K562 (cell line): ENCODE measurements around the gene HDAC1. TPM values are rescaled to one million over a fixed set of nuclear protein-coding genes. Genes with fewer than 3 reads are reported as not detected.
A peak's percentile ranks its signal among the peaks of the same experiment; 100 is the strongest.

Experiments
- ATAC-seq: fragments of 200-7000 bp; cut with Tn5 transposase; 3 replicates; pipeline ENCODE4 v1.9.1; 2020; ENCODE audit warnings: moderate library complexity
- BruUV-seq: library from RNA; stranded (reverse); fragments of 400-500 nt; replicated peaks from 2 replicates; lab custom pipeline; 2021; lab: Mats Ljungman, UMichigan
- CTCF ChIA-PET: fragments of 300-600 bp; formaldehyde crosslinking; extraction: SDS; loops from one replicate; lab custom pipeline; 2021; ENCODE audit warnings: low intra/inter-chr PET ratio; lab: Yijun Ruan, JAX
- POLR2A ChIA-PET: fragments of 300-600, 350-650 bp; sonication (Branson Sonifier 250); formaldehyde crosslinking; extraction: SDS; loops from one replicate; lab custom pipeline; 2021; ENCODE audit warnings: antibody characterized with exemption, inconsistent platforms; lab: Yijun Ruan, JAX
- DNase-seq, 4 experiments: peaks; one replicate each; pipeline versions ENCODE4 v3.0.0 to v3.0.0-alpha.2; 2011 to 2018; ENCODE audit warnings: low spot score in 3 of 4, mixed read lengths in 3 of 4; ENCODE audit errors: extremely low read depth in 1 of 4
- FAIRE-seq: peaks from 2 replicates; lab custom pipeline; 2011; peaks lifted over from hg19 to GRCh38; lab: Jason Lieb, UNC
- H2AFZ ChIP-seq: 2 replicates; pipeline ENCODE4 v1.6.0; 2011; ENCODE audit warnings: low read depth, low read length, control low read depth, inconsistent platforms
- H3K27ac ChIP-seq: fragments of 200-600 bp; 3 replicates; pipeline ENCODE4 v1.8.0; 2011; ENCODE audit warnings: low read depth, mild to moderate bottlenecking, control low read depth, inconsistent platforms, low read length, moderate library complexity, mixed read lengths; ENCODE audit errors: extremely low read depth
- H3K27me3 ChIP-seq, 2 experiments: fragments of 300-600 bp in 1 of 2; 2 replicates in 1 of 2; 3 replicates in 1 of 2; pipeline versions ENCODE4 v1.6.0 to v1.8.0; 2011; ENCODE audit warnings: inconsistent platforms in 2 of 2, low read length in 2 of 2, mild to moderate bottlenecking in 1 of 2, mixed read lengths in 1 of 2, moderate library complexity in 1 of 2; ENCODE audit not compliant: control insufficient read depth in 2 of 2, insufficient read depth in 2 of 2
- H3K36me3 ChIP-seq: fragments of 300-600 bp; 3 replicates; pipeline ENCODE4 v1.8.0; 2011; ENCODE audit warnings: mild to moderate bottlenecking, low read length, inconsistent platforms; ENCODE audit not compliant: control insufficient read depth, insufficient read depth
- H3K4me1 ChIP-seq, 2 experiments: fragments of 200-600 bp in 1 of 2; replicated peaks in 1 of 2; 2 replicates in 1 of 2; 3 replicates in 1 of 2; pipeline versions ENCODE4 v1.5.1 to v1.8.0; 2011; ENCODE audit warnings: inconsistent platforms in 2 of 2, low read length in 2 of 2, mild to moderate bottlenecking in 1 of 2, mixed read lengths in 1 of 2, moderate library complexity in 1 of 2; ENCODE audit not compliant: control insufficient read depth in 2 of 2, insufficient read depth in 2 of 2
- H3K4me2 ChIP-seq: 2 replicates; pipeline ENCODE4 v1.6.1; 2011; ENCODE audit warnings: low read length, control low read depth, inconsistent platforms, mixed read lengths; ENCODE audit not compliant: insufficient read depth
- H3K4me3 ChIP-seq: fragments of 200-600 bp; sonication (generic), shearing (Covaris generic); 2 replicates; pipeline ENCODE4 v1.5.1; 2016; ENCODE audit warnings: control low read depth, inconsistent platforms
- H3K79me2 ChIP-seq: fragments of 200-600 bp; 3 replicates; pipeline ENCODE4 v1.8.0; 2011; ENCODE audit warnings: low read length, inconsistent platforms; ENCODE audit not compliant: control insufficient read depth, insufficient read depth
- H3K9ac ChIP-seq, 2 experiments: 2 replicates each; pipeline versions ENCODE4 v1.6.0 to v1.6.1; 2011; ENCODE audit warnings: low read depth in 2 of 2, low read length in 2 of 2, control low read depth in 1 of 2, inconsistent platforms in 1 of 2, mild to moderate bottlenecking in 1 of 2, mixed read lengths in 1 of 2; ENCODE audit not compliant: insufficient read depth in 1 of 2
- H3K9me1 ChIP-seq: one replicate; pipeline ENCODE4 v1.6.0; 2011; ENCODE audit warnings: inconsistent platforms, mild to moderate bottlenecking, low read length, moderate library complexity; ENCODE audit not compliant: control insufficient read depth, insufficient read depth
- H3K9me3 ChIP-seq: replicated peaks from 2 replicates; pipeline ENCODE4 v1.5.1; 2011; ENCODE audit warnings: low read depth, low read length, inconsistent platforms; ENCODE audit not compliant: control insufficient read depth, insufficient read depth
- H4K20me1 ChIP-seq: replicated peaks from 2 replicates; pipeline ENCODE4 v1.6.1; 2011; ENCODE audit warnings: low read length, inconsistent platforms, mixed read lengths; ENCODE audit not compliant: control insufficient read depth, insufficient read depth
- FOXA3 ChIP-seq, 2 experiments: fragments of 450-650 bp in 1 of 2; sonication (generic) in 1 of 2; formaldehyde crosslinking; IDR thresholded peaks in 1 of 2; conservative IDR thresholded peaks in 1 of 2; 2 replicates each; pipeline versions ENCODE4 v1.4.0 to v1.8.0; 2020 to 2022; ENCODE audit warnings: mild to moderate bottlenecking in 2 of 2, missing genetic modification reagents in 1 of 2
- POLR2B ChIP-seq: fragments of 450-650 bp; IDR thresholded peaks from 2 replicates; pipeline ENCODE4 v1.6.1; 2018; ENCODE audit warnings: low read depth; ENCODE audit not compliant: partially characterized antibody
- RCOR1 ChIP-seq, 2 experiments: IDR thresholded peaks; 2 replicates each; pipeline ENCODE4 v1.6.1; 2012; ENCODE audit warnings: low read depth in 2 of 2, low read length in 2 of 2, borderline replicate concordance in 1 of 2, improper control_type of control experiment in 1 of 2
- SRSF1 ChIP-seq: fragments of 200-400 bp; formaldehyde crosslinking; IDR thresholded peaks from 2 replicates; pipeline ENCODE4 v1.6.1; 2017; ENCODE audit warnings: mild to moderate bottlenecking, low read depth, low read length, moderate library complexity
- TARDBP ChIP-seq: fragments of 450-650 bp; IDR thresholded peaks from 2 replicates; pipeline ENCODE4 v1.6.1; 2016
- ZNF121 ChIP-seq: sonication (generic); formaldehyde crosslinking; conservative IDR thresholded peaks from 2 replicates; pipeline ENCODE4 v1.8.0; 2022; ENCODE audit warnings: missing genetic modification reagents
- WGBS: fragments of 100-300 bp; shearing (Covaris generic); methylation state at CpG from one replicate; pipeline ENCODE4 v1.1.6; 2016; ENCODE audit warnings: low coverage, mixed read lengths; ENCODE audit not compliant: insufficient coverage; ENCODE audit errors: missing lambda C conversion rate; 5-methylcytosine and 5-hydroxymethylcytosine counted together
- in situ Hi-C: fragments of 300-500 bp; cut with MboI; formaldehyde crosslinking; loops from 4 replicates; pipeline ENCODE4 v1.15.0; 2018; ENCODE audit warnings: inconsistent platforms, mixed read lengths
- intact Hi-C: fragments of 100-400 bp; cut with micrococcal nuclease; formaldehyde crosslinking; loops from 2 replicates; pipeline ENCODE4 v1.14.2; 2022
- polyA plus RNA-seq, 8 experiments: library from polyadenylated mRNA; depleted of rRNA in 4 of 8; stranded (reverse) in 5 of 8; unstranded in 3 of 8; fragments of >200 nt; fragmentation: Nextera tagmentation in 2 of 8; fragmentation: Illumina TruSeq in 1 of 8; extraction: Ambion mirVana in 2 of 8; extraction: Trizol in 1 of 8; gene quantifications; 2 replicates each; pipeline versions ENCODE4 v1.2.1 to v1.2.3, GENCODE V29; 2011 to 2014; ENCODE audit warnings: inconsistent platforms in 1 of 8, missing spikeins in 1 of 8
- total RNA-seq, 7 experiments: library from RNA; depleted of rRNA in 6 of 7; stranded (reverse); fragments of >200 nt in 6 of 7; fragmentation: Illumina TruSeq in 2 of 7; extraction: Trizol in 2 of 7; gene quantifications; 2 replicates each; pipeline versions ENCODE4 v1.2.1 to v1.2.3, GENCODE V29; 2011 to 2021; ENCODE audit warnings: low replicate concordance in 1 of 7

The HDAC1 gene
- total and polyA plus RNA-seq, 9 of the 15 experiments (the other 6 are each of a cell fraction or from before 2014, with no cell fraction given) = 169 to 384 (median 193) TPM

DNA sequence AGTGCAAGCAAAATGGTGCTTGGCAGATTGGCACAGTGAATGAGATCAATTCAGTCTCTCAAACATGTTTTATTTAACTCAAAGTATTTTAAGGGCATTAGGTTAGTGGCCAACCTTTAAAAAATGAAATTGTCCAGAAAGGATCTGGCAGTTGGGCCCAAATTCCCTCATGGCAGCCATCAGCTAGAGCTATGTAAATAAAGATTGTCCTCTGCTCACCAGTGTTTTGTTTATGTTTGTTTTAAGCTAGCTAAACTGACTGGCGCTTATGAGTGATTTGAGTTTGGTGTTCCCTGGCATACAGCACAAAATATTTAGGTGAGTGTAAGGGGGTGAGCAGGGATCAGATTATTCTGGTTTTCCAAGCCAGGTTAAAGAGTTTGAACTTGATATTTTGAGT is 18.1 kb downstream of the HDAC1 start:
- peaks cover 3% of the 10 kb centered on the region for H3K9me1 ChIP-seq
- H3K9ac ChIP-seq = peak overlapping the region in 1 of 2 experiments; percentile 14; a peak in 1 of 4 replicates
- H3K9me3 ChIP-seq = peaks cover 4% of the 10 kb centered on the region; the same call in 1 of the 2 replicates
- H3K27me3 ChIP-seq = no peaks in the 10 kb centered on the region
- intact Hi-C loops = no loop called here
- 74% methylated on average over 1 of the region's 1 CpG for WGBS
- ChIA-PET CTCF (interaction anchor here (0.5 kb wide), 1 partner anchor 89 kb away, joined by 3 read pairs; no protein-coding TSS in a partner anchor), POLR2A (interaction anchor here (0.6 to 8.1 kb wide), 5 partner anchors 10 to 637 kb away, joined by 3 to 50 read pairs (median 4); partner anchors contain the start of gene HDAC1)
- H3K4me1 ChIP-seq = peaks cover 35 to 47% of the 10 kb centered on the region in 2 experiments
- no peak overlapping the region for H2AFZ ChIP-seq
- H4K20me1 ChIP-seq = peaks cover 17% of the 10 kb centered on the region; the same call in 1 of the 2 replicates
- no peak overlapping the region for H3K4me3 ChIP-seq
- BruUV-seq = no TSS peak
- H3K79me2 ChIP-seq = peaks cover 90% of the 10 kb centered on the region
- no peak overlapping the region; the same call in 1 of the 2 replicates for H3K4me2 ChIP-seq
- ATAC-seq (no peak), FAIRE-seq (no peak), DNase-seq (no peak)
- in situ Hi-C loops = no loop called here
- peak overlapping the region; percentile 41; the same call in 2 of the 3 replicates for H3K27ac ChIP-seq
- peaks cover 53% of the 10 kb centered on the region for H3K36me3 ChIP-seq
- TF ChIP-seq ZNF121 (CRISPR knock-in tag) (peak; percentile 33; the same call in 1 of the 2 replicates), FOXA3 (CRISPR knock-in tag; conservative IDR thresholded peaks at IDR 0.05 in 1 of 2, IDR thresholded peaks at IDR 0.05 in 1 of 2) (peak in 1 of 2 experiments; percentile 90; a peak in 3 of 4 replicates), SRSF1 (no peak), RCOR1 (IDR thresholded peaks at IDR 0.05; ENCODE audit: borderline replicate concordance in 1 of 2, low read depth in 2 of 2, low read length in 2 of 2) (no peak), POLR2B (no peak), TARDBP (no peak)
